AG04449 (cell line): Measurements from ENCODE around the gene CLN6.

Experiments used
- CTCF ChIA-PET: fragments of 350-600 bp; formaldehyde crosslinking; extraction: SDS; loops from one replicate; lab custom pipeline; 2021; ENCODE audit warnings: antibody characterized with exemption; lab: Yijun Ruan, JAX
- POLR2A ChIA-PET: fragments of 400-600, 350-600 bp; formaldehyde crosslinking; extraction: SDS; loops from one replicate; lab custom pipeline; 2020; ENCODE audit warnings: antibody characterized with exemption, inconsistent platforms; lab: Yijun Ruan, JAX
- DNase-seq: peaks from one replicate; pipeline ENCODE4 v3.0.0-alpha.2; 2010; ENCODE audit warnings: low read depth, low spot score
- H3K4me3 ChIP-seq: 2 replicates; pipeline ENCODE4 v1.5.1; 2011; ENCODE audit warnings: low read depth, mild to moderate bottlenecking, control low read depth, low read length
- CTCF ChIP-seq: IDR thresholded peaks from one replicate; pipeline ENCODE4 v1.5.1; 2011; ENCODE audit warnings: mild to moderate bottlenecking, moderate library complexity, low read length, control low read depth, inconsistent platforms; ENCODE audit not compliant: insufficient read depth; ENCODE audit errors: missing control alignments

CLN6 gene

GRCh38 chr15:68209272-68209671, 20.3 kb downstream of the CLN6 start:
- no peak for TF ChIP-seq CTCF
- DNase-seq = no peak
- ChIA-PET POLR2A (no interaction called here), CTCF (interaction anchor here (2.7 to 3.3 kb wide), 3 partner anchors 10 to 346 kb away, joined by 21 to 40 read pairs (median 29); no protein-coding TSS in a partner anchor)
- no peak overlapping the region for H3K4me3 ChIP-seq

GRCh38 chr15:68208636-68209240, 20.8 kb downstream of the CLN6 start:
- no peak overlapping the region for H3K4me3 ChIP-seq
- no peak for DNase-seq
- ChIA-PET POLR2A (no interaction called here), CTCF (interaction anchor here (0.8 to 3.3 kb wide), 2 partner anchors 18 to 346 kb away, joined by 3 to 40 read pairs; no protein-coding TSS in a partner anchor)
- TF ChIP-seq CTCF = no peak

GRCh38 chr15:68208136-68208535, 21.4 kb downstream of the CLN6 start:
- TF ChIP-seq CTCF = no peak
- ChIA-PET POLR2A (no interaction called here), CTCF (interaction anchor here (0.8 kb wide), 1 partner anchor 345 kb away, joined by 3 read pairs; no protein-coding TSS in a partner anchor)
- no peak overlapping the region for H3K4me3 ChIP-seq
- no peak for DNase-seq

- POLR2A ChIA-PET = no interaction called here
- no peak for DNase-seq
- H3K4me3 ChIP-seq = no peak overlapping the region
- TF ChIP-seq CTCF = no peak
- CTCF ChIA-PET = interaction anchor here (1.0 to 1.3 kb wide), 2 partner anchors 11 to 24 kb away, joined by 3 read pairs; no protein-coding TSS in a partner anchor
Observed at GRCh38 chr15:68207176-68207935, 22.2 kb downstream of the CLN6 start.

GRCh38 chr15:68206711-68207151, 22.8 kb downstream of the CLN6 start:
- TF ChIP-seq CTCF = no peak
- no peak overlapping the region for H3K4me3 ChIP-seq
- CTCF ChIA-PET = interaction anchor here (1.0 to 1.3 kb wide), 3 partner anchors 10 to 23 kb away, joined by 3 read pairs; no protein-coding TSS in a partner anchor
- POLR2A ChIA-PET = no interaction called here
- DNase-seq = no peak

- ChIA-PET POLR2A (no interaction called here), CTCF (interaction anchor here (1.1 to 1.3 kb wide), 2 partner anchors 11 to 22 kb away, joined by 3 read pairs; no protein-coding TSS in a partner anchor)
- DNase-seq = no peak
- TF ChIP-seq CTCF = no peak
- H3K4me3 ChIP-seq = no peak overlapping the region
Observed at GRCh38 chr15:68205954-68206539, 23.5 kb downstream of the CLN6 start.
